Left ventricle myocardium inferior (tissue), 1 donor: ENCODE measurements around the gene POMP. TPM values are rescaled to one million over a fixed set of nuclear protein-coding genes. Genes with fewer than 3 reads are reported as not detected.
A peak's percentile ranks its signal among the peaks of the same experiment; 100 is the strongest.

Source experiments
- DNase-seq: peaks from one replicate; pipeline ENCODE4 v3.0.0-alpha.2; 2020
- H3K27ac ChIP-seq: fragments of 200-600 bp; replicated peaks from 2 replicates; pipeline ENCODE4 v1.8.0; 2021
- H3K27me3 ChIP-seq: fragments of 200-600 bp; 2 replicates; pipeline ENCODE4 v1.8.0; 2021; ENCODE audit warnings: low read depth
- H3K36me3 ChIP-seq: fragments of 200-600 bp; 2 replicates; pipeline ENCODE4 v1.8.0; 2021
- H3K4me1 ChIP-seq: fragments of 200-600 bp; 2 replicates; pipeline ENCODE4 v1.8.0; 2021
- H3K4me3 ChIP-seq: fragments of 200-600 bp; 2 replicates; pipeline ENCODE4 v1.8.0; 2021; ENCODE audit warnings: mild to moderate bottlenecking, moderate library complexity
- H3K9me3 ChIP-seq: fragments of 200-600 bp; replicated peaks from 2 replicates; pipeline ENCODE4 v1.8.0; 2021
- CTCF ChIP-seq: fragments of 200-600 bp; IDR thresholded peaks from 2 replicates; pipeline ENCODE4 v1.8.0; 2021; ENCODE audit warnings: antibody characterized with exemption, mild to moderate bottlenecking, borderline replicate concordance
- intact Hi-C: fragments of 100-400 bp; cut with micrococcal nuclease; formaldehyde crosslinking; loops from one replicate; pipeline ENCODE4 v1.11.0; 2022
- total RNA-seq: library from RNA; stranded (reverse); fragmentation: NEBNext Ultra II Directional; extraction: Animal tissue kit (Norgen Biotek cat#: 25700); gene quantifications from one replicate; pipeline ENCODE4 v1.2.1, GENCODE V29; 2021
- donor health status: DM: no; HTN: yes; CAD: no; lungs with severe emphysema.

Gene POMP
- total RNA-seq, 1 donor from 2014 or later = 101 TPM

GRCh38 chr13:28622286-28622685 is 36.6 kb upstream of the POMP start:
- H3K9me3 ChIP-seq = no peaks in the 10 kb centered on the region
- H3K36me3 ChIP-seq = no peaks in the 10 kb centered on the region
- no peak overlapping the region for H3K4me3 ChIP-seq
- intact Hi-C loops = no loop called here
- H3K27me3 ChIP-seq = no peaks in the 10 kb centered on the region
- peak; percentile 38 for DNase-seq
- H3K27ac ChIP-seq = peak overlapping the region; percentile 44
- H3K4me1 ChIP-seq = no peaks in the 10 kb centered on the region
- no peak for TF ChIP-seq CTCF

- Histone ChIP-seq H3K4me1 (peaks cover 7% of the 10 kb centered on the region), H3K27me3 (no peaks in the 10 kb centered on the region), H3K9me3 (no peaks in the 10 kb centered on the region), H3K36me3 (no peaks in the 10 kb centered on the region), H3K4me3 (no peak overlapping the region), H3K27ac (no peak overlapping the region)
- no peak for DNase-seq
- intact Hi-C loops = no loop called here
- TF ChIP-seq CTCF = no peak
These were observed 34.9 kb upstream of the POMP start for GRCh38 chr13:28623782-28624706.

- no peak for DNase-seq
- Histone ChIP-seq H3K4me1 (peaks cover 13% of the 10 kb centered on the region), H3K27me3 (no peaks in the 10 kb centered on the region), H3K4me3 (no peak overlapping the region), H3K27ac (no peak overlapping the region), H3K9me3 (no peaks in the 10 kb centered on the region), H3K36me3 (no peaks in the 10 kb centered on the region)
- intact Hi-C loops = no loop called here
- no peak for TF ChIP-seq CTCF
These were observed 34.1 kb upstream of the POMP start for GRCh38 chr13:28624707-28625432.

GRCh38 chr13:28626266-28626665 is 32.7 kb upstream of the POMP start:
- no peak for TF ChIP-seq CTCF
- H3K36me3 ChIP-seq = no peaks in the 10 kb centered on the region
- H3K4me3 ChIP-seq = no peak overlapping the region
- no peak overlapping the region for H3K27ac ChIP-seq
- H3K4me1 ChIP-seq = peaks cover 13% of the 10 kb centered on the region
- DNase-seq = no peak
- H3K27me3 ChIP-seq = no peaks in the 10 kb centered on the region
- intact Hi-C loops = no loop called here
- H3K9me3 ChIP-seq = no peaks in the 10 kb centered on the region

- H3K4me3 ChIP-seq = no peak overlapping the region
- H3K4me1 ChIP-seq = peaks cover 13% of the 10 kb centered on the region
- H3K9me3 ChIP-seq = no peaks in the 10 kb centered on the region
- H3K27me3 ChIP-seq = no peaks in the 10 kb centered on the region
- intact Hi-C loops = no loop called here
- DNase-seq = no peak
- H3K36me3 ChIP-seq = no peaks in the 10 kb centered on the region
- TF ChIP-seq CTCF = no peak
- peak overlapping the region; percentile 32 for H3K27ac ChIP-seq
These were observed 30.7 kb upstream of the POMP start for GRCh38 chr13:28628241-28628640.
